ENCODE measurements around the gene TNFRSF4.
A peak's percentile ranks its signal among the peaks of the same experiment; 100 is the strongest.
"Not testable (repeated sequence)": the region's sequence is repeated elsewhere in the genome, so short reads cannot be mapped to it uniquely, and the experiment has no call there.

Gene TNFRSF4

DNA sequence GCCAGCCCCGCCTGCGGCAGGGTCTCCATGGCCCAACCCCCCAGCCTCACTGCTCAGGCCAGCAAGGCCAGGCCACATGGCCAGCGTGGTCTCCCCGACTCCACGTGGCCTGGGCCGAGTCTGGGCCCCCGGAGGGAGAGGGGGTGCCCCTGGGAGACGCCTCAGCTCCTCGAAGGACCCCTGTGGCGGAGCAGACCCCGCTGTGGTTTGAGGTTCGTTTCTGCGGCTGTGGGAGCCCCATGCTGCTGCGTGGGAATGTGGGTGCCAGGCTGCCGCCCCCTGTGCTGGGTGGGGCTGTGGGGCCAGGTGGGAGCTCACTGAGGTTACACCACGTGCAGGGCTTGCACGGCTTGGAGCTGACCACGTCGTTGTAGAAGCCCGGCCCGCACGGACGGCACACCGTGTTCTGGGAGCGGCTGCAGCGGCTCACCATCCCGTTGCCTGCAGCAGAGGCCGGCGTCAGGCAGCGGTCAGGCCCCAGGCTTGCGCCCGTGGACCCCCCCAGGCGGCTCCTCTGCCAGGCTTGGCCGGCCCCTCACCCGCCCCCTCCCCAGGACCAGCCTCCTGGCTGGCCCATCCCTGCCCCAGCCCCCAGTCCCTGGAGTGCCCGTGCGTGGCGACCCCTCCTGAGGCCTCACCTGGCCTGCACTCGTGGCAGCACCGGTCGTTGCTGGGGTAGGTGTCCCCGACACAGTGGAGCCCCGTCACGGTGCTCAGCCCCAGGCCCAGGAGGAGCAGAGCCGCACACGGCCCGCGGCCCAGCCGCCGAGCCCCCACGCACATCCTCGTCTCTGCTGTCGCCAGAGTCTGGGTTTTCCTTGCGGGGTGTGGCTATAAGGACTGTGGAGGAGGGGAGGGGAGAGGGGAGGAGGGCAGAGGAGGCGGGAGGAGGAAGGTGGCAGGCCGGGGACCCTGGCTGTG is at the start of gene TNFRSF4:
Gene TNFRSF4, minus strand, starts transcription at position 809 of the 921 bp plus-strand sequence. Its CDS starts 26 bp downstream, at position 783.
- DNase-seq (ENCODE audit: low read depth in 1 of 2, low spot score in 1 of 2) = no peak

DNA sequence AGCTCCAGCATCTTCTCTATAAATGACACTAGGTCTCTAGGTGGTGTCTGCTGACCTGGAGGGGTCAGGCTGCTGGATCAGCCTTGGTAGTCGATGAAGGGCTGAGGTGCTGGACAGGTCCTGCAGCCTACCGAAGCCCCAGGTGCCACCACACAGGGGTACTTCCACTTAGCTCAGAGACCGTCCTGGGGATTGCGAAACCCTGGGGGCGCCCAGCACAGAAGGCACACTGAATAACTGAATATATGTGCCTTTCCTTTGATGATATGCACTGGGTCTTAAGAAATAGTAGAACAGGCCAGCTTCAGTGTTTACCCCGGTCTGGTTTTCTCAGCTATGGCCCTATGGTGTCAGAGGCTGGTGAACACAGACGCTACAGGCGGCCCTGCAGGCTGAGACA is 48.8 kb upstream of the TNFRSF4 start:
- no peak for DNase-seq (ENCODE audit: low read depth in 1 of 2, low spot score in 1 of 2)

DNA sequence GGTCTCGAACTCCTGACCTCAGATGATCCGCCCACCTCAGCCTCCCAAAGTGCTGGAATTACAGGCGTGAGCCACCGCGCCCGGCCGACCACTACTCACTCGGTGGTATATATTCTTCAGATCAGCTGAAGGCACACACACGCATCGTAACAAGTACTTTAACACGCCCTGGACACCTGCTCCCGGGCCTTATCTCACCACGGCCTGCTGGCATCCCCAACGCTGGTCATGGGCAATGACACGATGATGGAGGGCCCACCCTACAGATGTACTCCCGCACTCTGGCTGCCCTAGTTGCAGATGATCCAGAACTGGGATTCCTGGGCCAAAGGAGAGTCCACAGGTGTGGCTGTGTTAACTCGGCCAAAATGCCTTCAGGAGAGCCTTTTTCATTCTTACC is 48.1 kb upstream of the TNFRSF4 start:
- DNase-seq (ENCODE audit: low read depth in 1 of 2, low spot score in 1 of 2) = no peak

- no peak for DNase-seq (ENCODE audit: low read depth in 1 of 2, low spot score in 1 of 2)
Observed at GRCh38 chr1:1260843-1261560, 47.0 kb upstream of the TNFRSF4 start.

- no peak for DNase-seq (ENCODE audit: low read depth in 1 of 2, low spot score in 1 of 2)
Observed at GRCh38 chr1:1259951-1260600, 46.1 kb upstream of the TNFRSF4 start.

GRCh38 chr1:1259540-1259939 is 45.6 kb upstream of the TNFRSF4 start:
- DNase-seq (ENCODE audit: low read depth in 1 of 2, low spot score in 1 of 2) = no peak

- no peak for DNase-seq (ENCODE audit: low read depth in 1 of 2, low spot score in 1 of 2)
Observed at GRCh38 chr1:1259119-1259488, 45.2 kb upstream of the TNFRSF4 start.

GRCh38 chr1:1256956-1257871 is 43.3 kb upstream of the TNFRSF4 start:
- no peak for DNase-seq (ENCODE audit: low read depth in 1 of 2, low spot score in 1 of 2)

DNA sequence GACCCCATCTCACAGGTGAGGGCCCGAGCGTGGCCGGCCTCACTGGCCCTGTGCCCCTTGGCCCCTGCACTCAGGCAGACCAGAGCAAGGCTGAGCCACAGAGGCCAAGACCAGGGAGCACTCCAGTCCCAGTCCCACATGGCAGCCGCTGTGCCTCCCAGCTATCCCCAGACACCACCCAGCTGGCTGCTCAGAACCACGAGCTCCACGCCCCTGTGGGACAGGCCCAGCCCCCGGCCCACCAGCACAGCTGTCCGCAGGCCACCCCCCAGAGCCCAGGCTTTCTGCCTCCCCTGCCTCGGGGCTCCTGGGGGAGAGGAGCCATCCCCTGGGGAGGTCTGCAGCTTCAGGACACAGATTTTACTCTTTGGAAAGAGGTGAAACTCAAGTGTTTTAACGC is 41.7 kb upstream of the TNFRSF4 start:
- no peak for DNase-seq (ENCODE audit: low read depth in 1 of 2, low spot score in 1 of 2)

DNA sequence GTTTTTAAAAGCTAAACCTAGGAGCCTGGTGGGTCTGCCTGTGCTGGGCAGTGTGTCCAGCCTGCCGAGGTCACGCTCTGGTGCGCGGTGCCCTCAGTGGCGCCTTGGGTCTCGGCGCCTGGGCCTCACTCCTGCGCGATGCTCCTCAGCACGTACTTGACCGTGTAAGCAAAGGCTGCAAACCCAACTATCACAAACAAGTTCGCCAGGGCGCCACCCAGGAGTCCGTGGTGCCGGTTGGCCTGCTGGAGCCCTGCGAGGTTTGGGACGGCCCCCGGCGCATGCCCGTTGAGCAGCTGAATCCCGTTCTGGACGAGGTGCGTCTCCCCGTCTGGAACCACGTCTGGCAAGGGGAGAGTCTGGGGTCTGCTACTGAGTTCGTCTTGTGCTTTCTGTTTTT is 41.1 kb upstream of the TNFRSF4 start:
- no peak for DNase-seq (ENCODE audit: low read depth in 1 of 2, low spot score in 1 of 2)

DNA sequence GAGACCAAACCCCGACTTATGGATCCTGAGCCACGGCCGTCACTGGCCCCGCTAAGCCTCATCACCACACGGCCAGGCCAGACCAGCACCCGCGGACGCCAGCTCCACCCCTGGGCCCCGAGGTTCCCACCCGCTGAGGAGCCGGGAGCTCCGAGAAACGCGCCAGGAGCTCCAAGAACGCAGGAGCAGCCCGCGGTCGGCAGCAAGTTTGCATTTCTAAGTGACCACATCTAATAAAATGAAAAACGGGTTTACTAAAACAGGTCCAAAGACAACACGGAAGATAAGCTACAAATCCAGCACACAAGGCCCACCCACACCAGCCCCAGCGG is 40.7 kb upstream of the TNFRSF4 start:
- no peak for DNase-seq (ENCODE audit: low read depth in 1 of 2, low spot score in 1 of 2)

- DNase-seq (ENCODE audit: low read depth in 1 of 2, low spot score in 1 of 2) = no peak
Observed at GRCh38 chr1:1253972-1254666, 40.2 kb upstream of the TNFRSF4 start.

DNA sequence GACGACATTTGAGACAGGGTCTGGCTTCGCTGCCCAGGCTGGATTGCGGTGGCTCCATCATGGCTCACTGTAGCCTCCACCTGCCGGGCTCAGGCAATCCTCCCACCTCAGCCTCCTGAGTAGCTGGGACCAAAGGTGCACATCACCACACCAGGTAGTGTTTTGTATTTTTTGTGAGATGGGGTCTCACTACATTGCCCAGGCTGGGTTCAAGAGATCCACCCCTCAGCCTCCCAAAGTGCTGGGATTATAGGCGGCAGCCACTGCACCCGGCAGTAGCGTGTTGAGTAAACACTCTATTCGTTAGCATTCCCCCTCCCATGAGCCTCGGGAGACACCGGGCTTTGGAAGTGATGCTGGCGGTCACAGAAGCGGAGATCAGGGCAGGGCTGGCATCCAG is 39.4 kb upstream of the TNFRSF4 start:
- DNase-seq (ENCODE audit: low read depth in 1 of 2, low spot score in 1 of 2) = no peak

DNA sequence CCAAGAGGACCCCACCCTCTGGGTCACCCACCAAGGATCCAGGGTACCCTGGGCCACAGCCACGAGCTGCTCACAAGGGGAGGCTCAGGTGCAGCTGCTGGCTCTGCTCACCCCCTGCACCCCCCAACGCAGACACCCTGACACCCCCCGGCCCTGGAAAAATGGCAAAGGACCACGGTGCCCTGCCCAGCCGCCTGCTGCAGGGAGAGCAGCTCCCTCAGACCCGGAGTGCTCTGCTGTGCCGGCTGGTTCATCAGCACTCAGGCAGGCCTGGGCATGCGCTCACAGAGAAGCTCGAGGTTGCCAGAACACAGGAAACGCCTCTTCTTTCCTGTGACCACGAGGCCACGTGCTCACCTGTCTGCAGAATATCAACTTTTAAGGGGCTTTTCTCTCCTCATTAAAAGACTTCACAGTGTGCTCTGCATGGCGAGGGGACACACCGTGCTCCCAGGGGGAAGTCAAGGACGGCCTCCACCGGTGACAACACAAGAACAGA is 36.9 kb upstream of the TNFRSF4 start:
- peak; percentile 31 to 61 for DNase-seq (ENCODE audit: low read depth in 1 of 2, low spot score in 1 of 2)

DNA sequence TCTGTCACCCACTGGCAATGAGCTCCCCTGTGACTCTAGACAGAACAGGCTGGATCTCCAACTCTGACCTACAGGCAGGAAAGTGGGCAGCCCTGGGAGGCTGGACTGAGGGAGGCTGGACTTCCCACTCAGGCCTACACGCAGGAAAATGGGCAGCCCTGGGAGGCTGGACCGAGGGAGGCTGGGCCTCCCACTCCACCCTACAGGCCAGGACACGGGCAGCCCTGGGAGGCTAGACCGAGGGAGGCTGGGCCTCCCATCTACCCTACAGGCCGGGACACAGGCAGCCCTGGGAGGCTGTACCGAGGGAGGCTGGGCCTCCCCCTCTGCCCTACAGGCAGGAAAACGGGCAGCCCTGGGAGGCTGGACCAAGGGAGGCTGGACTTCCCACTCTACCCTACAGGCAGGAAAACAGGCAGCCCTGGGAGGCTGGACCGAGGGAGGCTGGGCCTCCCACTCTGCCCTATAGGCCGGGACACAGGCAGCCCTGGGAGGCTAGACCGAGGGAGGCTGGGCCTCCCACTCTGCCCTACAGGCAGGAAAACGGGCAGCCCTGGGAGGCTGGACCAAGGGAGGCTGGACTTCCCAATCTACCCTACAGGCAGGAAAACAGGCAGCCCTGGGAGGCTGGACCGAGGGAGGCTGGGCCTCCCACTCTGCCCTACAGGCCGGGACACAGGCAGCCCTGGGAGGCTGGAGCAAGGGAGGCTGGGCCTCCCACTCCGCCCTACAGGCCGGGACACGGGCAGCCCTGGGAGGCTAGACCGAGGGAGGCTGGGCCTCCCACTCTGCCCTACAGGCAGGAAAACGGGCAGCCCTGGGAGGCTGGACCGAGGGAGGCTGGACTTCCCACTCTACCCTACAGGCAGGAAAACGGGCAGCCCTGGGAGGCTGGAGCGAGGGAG is 34.3 kb upstream of the TNFRSF4 start:
- DNase-seq (ENCODE audit: low read depth in 1 of 2, low spot score in 1 of 2) = not testable (repeated sequence)

DNA sequence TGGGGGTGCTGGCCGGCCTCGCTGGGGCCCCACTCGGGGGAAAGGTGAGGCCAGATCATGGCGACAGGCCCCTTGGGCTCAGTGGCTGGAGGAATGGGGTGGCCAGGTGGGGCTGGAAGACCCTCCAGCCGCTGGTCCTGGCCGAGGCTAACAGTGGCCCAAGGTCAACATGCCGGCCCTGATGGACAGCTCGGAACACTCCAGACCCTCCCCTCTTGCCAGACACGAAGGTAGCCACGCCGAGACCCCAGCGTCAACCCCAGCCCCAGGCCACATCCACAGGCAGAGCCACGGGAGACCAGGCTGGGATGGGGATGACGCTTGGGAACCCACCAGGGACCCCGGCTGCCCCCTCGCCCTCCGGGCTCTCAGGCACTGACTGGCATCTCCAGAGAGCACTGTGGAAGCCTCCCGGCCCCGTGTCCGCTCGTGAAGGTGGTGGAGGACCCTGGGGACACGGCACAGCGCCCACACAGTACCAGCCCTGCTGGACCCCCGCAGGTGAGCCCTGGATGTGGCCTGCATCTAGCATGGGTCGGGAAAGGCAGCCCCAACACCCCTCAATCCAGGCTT is 33.5 kb upstream of the TNFRSF4 start:
- DNase-seq (ENCODE audit: low read depth in 1 of 2, low spot score in 1 of 2) = no peak

DNA sequence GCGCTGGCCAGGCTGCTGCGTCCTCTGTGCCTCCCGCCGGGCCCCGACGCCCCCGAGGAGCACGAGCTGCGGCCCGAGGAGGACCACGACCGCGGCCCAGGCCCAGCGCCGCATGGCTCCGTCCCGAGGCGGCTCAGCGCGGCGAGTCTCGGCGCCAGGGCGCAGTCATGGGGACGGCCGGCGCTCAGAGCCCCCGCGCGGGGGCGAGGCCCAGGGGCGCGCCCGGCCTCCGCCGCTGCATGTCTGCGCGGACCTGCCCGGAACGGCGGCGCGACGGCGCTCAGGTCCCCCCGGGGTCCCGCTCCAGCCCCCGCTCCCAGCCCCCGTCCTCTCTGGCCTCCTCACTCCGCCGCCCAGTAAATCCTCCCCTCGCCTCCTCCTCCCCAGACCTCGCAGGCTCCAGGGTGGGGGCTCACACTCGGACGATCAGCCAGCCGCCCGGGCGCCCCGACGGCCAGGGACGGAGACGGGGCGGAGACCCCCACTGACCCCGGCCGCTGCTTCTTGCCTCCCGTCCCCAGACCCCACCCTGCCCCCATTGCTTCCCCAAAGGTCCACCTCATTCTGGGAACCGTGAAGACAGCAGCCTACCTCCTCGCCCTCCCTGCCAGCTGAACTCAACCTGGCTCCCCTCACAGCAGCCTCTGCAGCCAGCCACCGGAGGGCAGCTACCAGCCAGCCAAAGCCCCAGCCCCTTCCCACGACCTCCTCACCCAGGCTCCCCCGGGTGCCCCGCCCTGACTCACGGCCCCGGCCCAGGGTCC is 32.8 kb upstream of the TNFRSF4 start, which contains the start of gene C1QTNF12:
Gene C1QTNF12, minus strand, starts transcription at position 146 of the 764 bp plus-strand sequence. Its CDS starts 32 bp downstream, at position 114.
- DNase-seq (ENCODE audit: low read depth in 1 of 2, low spot score in 1 of 2) = no peak
